Stomach (tissue), 9 donors: Measurements from ENCODE around the gene ZBTB32. TPM values are rescaled to one million over a fixed set of nuclear protein-coding genes. Genes with fewer than 3 reads are reported as not detected.

Experiments
- DNase-seq, 2 donors: peaks; one replicate each; pipeline versions ENCODE4 v3.0.0 to v3.0.0-alpha.2; 2013 to 2019
- H3K27ac ChIP-seq, 5 donors: fragments of 200-600 bp in 4 of 5; sonication (generic) in 4 of 5; one replicate each; pipeline ENCODE4 v1.5.1; 2013 to 2019; ENCODE audit warnings: mild to moderate bottlenecking in 1 of 5, moderate library complexity in 1 of 5
- H3K27me3 ChIP-seq, 3 donors: fragments of 200-600 bp; sonication (generic); one replicate each; pipeline ENCODE4 v1.5.1; 2017 to 2019; ENCODE audit warnings: mixed run types in 1 of 3
- H3K36me3 ChIP-seq, 4 donors: fragments of 200-600 bp; sonication (generic); 1 replicate in 3 of 4; 2 replicates in 1 of 4; pipeline ENCODE4 v1.5.1; 2016 to 2019
- H3K4me1 ChIP-seq, 4 donors: fragments of 200-600 bp; sonication (generic); one replicate each; pipeline ENCODE4 v1.5.1; 2016 to 2019
- H3K4me3 ChIP-seq, 4 donors: fragments of 200-600 bp; sonication (generic) in 3 of 4; one replicate each; pipeline ENCODE4 v1.5.1; 2016 to 2019; ENCODE audit warnings: mild to moderate bottlenecking in 1 of 4
- H3K9me3 ChIP-seq, 4 donors: fragments of 200-600 bp; sonication (generic); one replicate each; pipeline ENCODE4 v1.5.1; 2016 to 2019
- CTCF ChIP-seq, 7 experiments: fragments of 450-650 bp in 4 of 7; fragments of 200-600 bp in 3 of 7; sonication (generic) in 3 of 7; IDR thresholded peaks; one replicate each; pipeline ENCODE4 v1.5.1; 2016 to 2019; ENCODE audit warnings: antibody characterized with exemption in 7 of 7, control low read depth in 2 of 7, mild to moderate bottlenecking in 1 of 7
- EP300 ChIP-seq: sonication (generic); formaldehyde crosslinking; IDR thresholded peaks from one replicate; pipeline ENCODE4 v1.6.1; 2017; ENCODE audit warnings: antibody characterized with exemption
- POLR2A ChIP-seq, 4 donors: fragments of 450-650 bp; IDR thresholded peaks; one replicate each; pipeline ENCODE4 v1.6.1; 2016; ENCODE audit warnings: antibody characterized with exemption in 4 of 4, control low read depth in 2 of 4, mild to moderate bottlenecking in 1 of 4, moderate library complexity in 1 of 4
- POLR2AphosphoS5 ChIP-seq, 3 donors: sonication (generic); formaldehyde crosslinking; IDR thresholded peaks; one replicate each; pipeline ENCODE4 v1.6.1; 2016; ENCODE audit warnings: antibody characterized with exemption in 3 of 3
- WGBS, 5 donors: extraction: QIAGEN DNeasy Blood & Tissue Kit in 3 of 5; methylation state at CpG; one replicate each; pipeline versions ENCODE4 v1.1.5 to v1.1.7; 2013 to 2018; 5-methylcytosine and 5-hydroxymethylcytosine counted together
- intact Hi-C: fragments of 100-400 bp; cut with DNase I; formaldehyde crosslinking; loops from one replicate; pipeline ENCODE4 v1.15.1; 2023; ENCODE audit warnings: low total_unique reads
- polyA plus RNA-seq, 3 donors: library from polyadenylated mRNA; stranded (reverse); fragments of 200-250 nt; gene quantifications; one replicate each; pipeline ENCODE4 v1.2.3, GENCODE V29; 2013
- total RNA-seq, 5 donors: library from RNA; depleted of rRNA; stranded (reverse); fragments of >200 nt; gene quantifications; one replicate each; pipeline versions ENCODE4 v1.1.0 to v1.2.3, GENCODE V29; 2014 to 2016
- donor health status: healthy with polysubstance abuse.
- donor health status: Bipolar disorder and iron deficiency.
- donor health status: healthy.

The ZBTB32 gene
- total and polyA plus RNA-seq, 8 donors = 0.43 to 8.2 (median 0.46) TPM; not detected in 5

GRCh38 chr19:35754370-35755130 is 50.2 kb downstream of the ZBTB32 start:
- H3K4me3 ChIP-seq = peak overlapping the region in 3 of 4 donors; percentile 74 to 90 (median 88)

GRCh38 chr19:35755131-35755549 is 50.8 kb downstream of the ZBTB32 start:
- peaks cover 16 to 46% (median 32%) of the 10 kb centered on the region in 4 donors for H3K36me3 ChIP-seq
- TF ChIP-seq POLR2AphosphoS5 (IDR thresholded peaks at IDR 0.05) = no peak
- TF ChIP-seq CTCF (IDR thresholded peaks at IDR 0.05) = no peak
- no peak for TF ChIP-seq EP300
- TF ChIP-seq POLR2A (IDR thresholded peaks at IDR 0.05) = no peak
- peaks cover 0 to 16% (median 0%) of the 10 kb centered on the region in 3 donors for H3K27me3 ChIP-seq
- DNase-seq = no peak
- H3K4me3 ChIP-seq = peak overlapping the region; percentile 74 to 90 (median 86)
- intact Hi-C loops = no loop called here
- WGBS, 5 donors = 31 to 44% (median 35%) methylated on average over 11 to 17 of the region's 17 CpGs
- H3K9me3 ChIP-seq = no peaks in the 10 kb centered on the region
- H3K27ac ChIP-seq = peak overlapping the region; percentile 43 to 99 (median 98)
- H3K4me1 ChIP-seq = peaks cover 37 to 64% (median 50%) of the 10 kb centered on the region in 4 donors

More at GRCh38 chr19:35754370-35755130, 50.2 kb downstream of the ZBTB32 start:
- intact Hi-C loops = no loop called here
- Histone ChIP-seq H3K27ac (peak overlapping the region in 4 of 5 donors; percentile 91 to 99 (median 98)), H3K9me3 (no peaks in the 10 kb centered on the region), H3K27me3 (peaks cover 0 to 16% (median 0%) of the 10 kb centered on the region in 3 donors), H3K36me3 (peaks cover 16 to 43% (median 32%) of the 10 kb centered on the region in 4 donors), H3K4me1 (peaks cover 41 to 67% (median 51%) of the 10 kb centered on the region in 4 donors)
- TF ChIP-seq POLR2AphosphoS5 (IDR thresholded peaks at IDR 0.05) (no peak), CTCF (IDR thresholded peaks at IDR 0.05) (no peak), POLR2A (IDR thresholded peaks at IDR 0.05) (no peak), EP300 (no peak)
- 74 to 88% (median 80%) methylated on average over 13 of the region's 13 CpGs for WGBS, 5 donors
- peak in 1 of 2 donors; percentile 32 for DNase-seq

- intact Hi-C loops = no loop called here
- Histone ChIP-seq H3K4me1 (peaks cover 37 to 60% (median 49%) of the 10 kb centered on the region in 4 donors), H3K4me3 (peak overlapping the region; percentile 74 to 90 (median 86)), H3K27me3 (peaks cover 0 to 16% (median 0%) of the 10 kb centered on the region in 3 donors), H3K27ac (peak overlapping the region; percentile 72 to 99 (median 98)), H3K36me3 (peaks cover 16 to 46% (median 34%) of the 10 kb centered on the region in 4 donors), H3K9me3 (no peaks in the 10 kb centered on the region)
- WGBS, 5 donors = 12 to 23% (median 17%) methylated on average over 28 to 74 of the region's 74 CpGs
- no peak for TF ChIP-seq CTCF (IDR thresholded peaks at IDR 0.05)
- TF ChIP-seq POLR2AphosphoS5 (IDR thresholded peaks at IDR 0.05) = peak; percentile 45 to 67 (median 65)
- peak; percentile 5 for TF ChIP-seq EP300
- peak in 1 of 4 donors; percentile 19 for TF ChIP-seq POLR2A (IDR thresholded peaks at IDR 0.05)
- peak; percentile 60 to 91 for DNase-seq
These were observed 51.4 kb downstream of the ZBTB32 start for GRCh38 chr19:35755550-35756376.
